K562 (cell line): ENCODE data around the gene ZNF266. TPM values are rescaled to one million over a fixed set of nuclear protein-coding genes. Genes with fewer than 3 reads are reported as not detected.

Source experiments
- CHD2 ChIP-seq: IDR thresholded peaks from 2 replicates; pipeline ENCODE4 v1.6.1; 2011; ENCODE audit warnings: low read depth, low read length
- DACH1 ChIP-seq: fragments of 450-650 bp; IDR thresholded peaks from 2 replicates; pipeline ENCODE4 v1.6.1; 2018; ENCODE audit not compliant: partially characterized antibody
- HDAC1 ChIP-seq, 2 experiments: fragments of 450-650 bp; IDR thresholded peaks; 2 replicates each; pipeline ENCODE4 v1.6.1; 2016 to 2017; ENCODE audit warnings: inconsistent platforms in 1 of 2, mild to moderate bottlenecking in 1 of 2, moderate library complexity in 1 of 2
- HMGXB4 ChIP-seq: sonication (generic); formaldehyde crosslinking; IDR thresholded peaks from 2 replicates; pipeline ENCODE4 v1.8.1; 2023; ENCODE audit warnings: mild to moderate bottlenecking, missing genetic modification reagents
- KDM1A ChIP-seq, 2 experiments: fragments of 450-650 bp; IDR thresholded peaks; 2 replicates each; pipeline ENCODE4 v1.6.1; 2016; ENCODE audit warnings: mild to moderate bottlenecking in 2 of 2
- NCOA1 ChIP-seq: fragments of 450-650 bp; IDR thresholded peaks from 2 replicates; pipeline ENCODE4 v1.6.1; 2016; ENCODE audit warnings: low read depth
- PKNOX1 ChIP-seq: fragments of 450-650 bp; IDR thresholded peaks from 2 replicates; pipeline ENCODE4 v1.6.1; 2016
- POLR2G ChIP-seq: fragments of 200-400 bp; formaldehyde crosslinking; IDR thresholded peaks from 2 replicates; pipeline ENCODE4 v1.6.1; 2017; ENCODE audit warnings: low read depth, mild to moderate bottlenecking, antibody characterized with exemption, low read length, moderate library complexity
- RBFOX2 ChIP-seq: fragments of 200-400 bp; formaldehyde crosslinking; IDR thresholded peaks from 2 replicates; pipeline ENCODE4 v1.6.1; 2017; ENCODE audit warnings: low read depth, mild to moderate bottlenecking, low read length, moderate library complexity
- SRSF1 ChIP-seq: fragments of 200-400 bp; formaldehyde crosslinking; IDR thresholded peaks from 2 replicates; pipeline ENCODE4 v1.6.1; 2017; ENCODE audit warnings: mild to moderate bottlenecking, low read depth, low read length, moderate library complexity
- TRIM24 ChIP-seq, 2 experiments: fragments of 450-650 bp; IDR thresholded peaks; 2 replicates each; pipeline ENCODE4 v1.6.1; 2016
- ZBTB40 ChIP-seq, 2 experiments: fragments of 450-650 bp in 1 of 2; sonication (generic) in 1 of 2; formaldehyde crosslinking in 1 of 2; IDR thresholded peaks; 2 replicates each; pipeline versions ENCODE4 v1.7.1 to v1.9.0; 2016 to 2022; ENCODE audit warnings: inconsistent platforms in 1 of 2, mild to moderate bottlenecking in 1 of 2, missing genetic modification reagents in 1 of 2
- ZNF253 ChIP-seq: fragments of 250-450 bp; sonication (Bioruptor Pico); conservative IDR thresholded peaks from 2 replicates; pipeline ENCODE4 v1.6.1; 2021; ENCODE audit warnings: mild to moderate bottlenecking
- ZNF740 ChIP-seq, 3 experiments: fragments of 200-800 bp in 1 of 3; sonication (Bioruptor generic) in 1 of 3; sonication (generic) in 1 of 3; formaldehyde crosslinking in 1 of 3; IDR thresholded peaks; 2 replicates each; pipeline versions ENCODE4 v1.6.1 to v1.8.0; 2016 to 2022; ENCODE audit warnings: mild to moderate bottlenecking in 2 of 3, missing compliant biosample characterization in 2 of 3, missing genetic modification characterization in 2 of 3, missing genetic modification reagents in 1 of 3
- polyA plus RNA-seq, 8 experiments: library from polyadenylated mRNA; depleted of rRNA in 4 of 8; stranded (reverse) in 5 of 8; unstranded in 3 of 8; fragments of >200 nt; fragmentation: Nextera tagmentation in 2 of 8; fragmentation: Illumina TruSeq in 1 of 8; extraction: Ambion mirVana in 2 of 8; extraction: Trizol in 1 of 8; gene quantifications; 2 replicates each; pipeline versions ENCODE4 v1.2.1 to v1.2.3, GENCODE V29; 2011 to 2014; ENCODE audit warnings: inconsistent platforms in 1 of 8, missing spikeins in 1 of 8
- total RNA-seq, 7 experiments: library from RNA; depleted of rRNA in 6 of 7; stranded (reverse); fragments of >200 nt in 6 of 7; fragmentation: Illumina TruSeq in 2 of 7; extraction: Trizol in 2 of 7; gene quantifications; 2 replicates each; pipeline versions ENCODE4 v1.2.1 to v1.2.3, GENCODE V29; 2011 to 2021; ENCODE audit warnings: low replicate concordance in 1 of 7

The ZNF266 gene
- total and polyA plus RNA-seq, 9 of the 15 experiments (the other 6 are each of a cell fraction or from before 2014, with no cell fraction given) = 5.9 to 40.9 (median 20.3) TPM

- TF ChIP-seq PKNOX1 (peak; percentile 75), NCOA1 (peak; percentile 60), CHD2 (no peak), SRSF1 (peak; percentile 93), KDM1A (IDR thresholded peaks at IDR 0.05) (peak in 1 of 2 experiments; percentile 9; a peak in 1 of 4 replicates), RBFOX2 (peak; percentile 56), ZNF253 (CRISPR knock-in tag) (no peak), HMGXB4 (CRISPR knock-in tag) (peak; percentile 41; the same call in 1 of the 2 replicates), TRIM24 (IDR thresholded peaks at IDR 0.05) (0 out of 4 replicates have a peak, but pooled peaks of 1 of the 2 experiments have one; percentile 31), HDAC1 (IDR thresholded peaks at IDR 0.05) (peak in 1 of 2 experiments; percentile 58; a peak in 1 of 4 replicates), ZBTB40 (IDR thresholded peaks at IDR 0.05) (peak; percentile 97), ZBTB40 (CRISPR knock-in tag; IDR thresholded peaks at IDR 0.05) (no peak), ZNF740 (CRISPR knock-in tag; IDR thresholded peaks at IDR 0.05) (peak; percentile 31; the same call in 1 of the 2 replicates), ZNF740 (tag; IDR thresholded peaks at IDR 0.05) (no peak), DACH1 (no peak), POLR2G (peak; percentile 45; the same call in 1 of the 2 replicates)
Observed at GRCh38 chr19:9406798-9407352, 28.5 kb downstream of the ZNF266 start (continued).
